ENCODE results near the gene GPSM1.

DNA sequence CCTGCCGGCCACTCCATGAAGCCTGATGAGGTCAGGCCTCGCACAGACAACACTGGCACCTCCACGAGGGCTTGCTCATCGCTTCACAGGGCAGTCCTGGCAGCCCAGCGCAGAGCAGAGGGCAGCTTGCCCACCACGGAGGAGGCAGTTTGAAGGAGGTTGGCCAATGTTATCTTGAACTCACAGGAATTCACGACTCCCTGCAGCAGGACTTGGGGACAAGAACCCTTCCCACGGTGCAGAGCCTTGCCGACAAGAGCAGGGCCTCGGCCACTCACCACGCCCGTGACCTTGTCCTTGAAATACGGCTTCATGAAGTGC, 67.6 kb downstream of the GPSM1 start:
- TF ChIP-seq BHLHE40 (IDR thresholded peaks at IDR 0.05; ENCODE audit: borderline replicate concordance), result no peak
- TF ChIP-seq, protein P1, sequence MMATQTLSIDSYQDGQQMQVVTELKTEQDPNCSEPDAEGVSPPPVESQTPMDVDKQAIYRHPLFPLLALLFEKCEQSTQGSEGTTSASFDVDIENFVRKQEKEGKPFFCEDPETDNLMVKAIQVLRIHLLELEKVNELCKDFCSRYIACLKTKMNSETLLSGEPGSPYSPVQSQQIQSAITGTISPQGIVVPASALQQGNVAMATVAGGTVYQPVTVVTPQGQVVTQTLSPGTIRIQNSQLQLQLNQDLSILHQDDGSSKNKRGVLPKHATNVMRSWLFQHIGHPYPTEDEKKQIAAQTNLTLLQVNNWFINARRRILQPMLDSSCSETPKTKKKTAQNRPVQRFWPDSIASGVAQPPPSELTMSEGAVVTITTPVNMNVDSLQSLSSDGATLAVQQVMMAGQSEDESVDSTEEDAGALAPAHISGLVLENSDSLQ (IDR thresholded peaks at IDR 0.05), result no peak
- no peak for TF ChIP-seq FOXK2 (IDR thresholded peaks at IDR 0.05)
- TF ChIP-seq TARDBP (IDR thresholded peaks at IDR 0.05), result no peak
- TF ChIP-seq CTBP1 (IDR thresholded peaks at IDR 0.05; ENCODE audit: borderline replicate concordance), result no peak
- no peak for TF ChIP-seq ZNF384 (IDR thresholded peaks at IDR 0.05)
- TF ChIP-seq FOXA1 (IDR thresholded peaks at IDR 0.05), result no peak
- no peak for TF ChIP-seq SP1 (IDR thresholded peaks at IDR 0.05)
- TF ChIP-seq HDGF (IDR thresholded peaks at IDR 0.05; ENCODE audit: borderline replicate concordance), result no peak
- TF ChIP-seq FOXM1 (IDR thresholded peaks at IDR 0.05; ENCODE audit: borderline replicate concordance), result no peak
- no peak for TF ChIP-seq SUZ12 (IDR thresholded peaks at IDR 0.05)
- TF ChIP-seq NFRKB (IDR thresholded peaks at IDR 0.05), result no peak

Data from HEK293T (cell line).